Left ventricle myocardium inferior (tissue), 1 donor: ENCODE results near the gene PCBP1. TPM values are rescaled to one million over a fixed set of nuclear protein-coding genes. Genes with fewer than 3 reads are reported as not detected.

Experiments
- DNase-seq: peaks from one replicate; pipeline ENCODE4 v3.0.0-alpha.2; 2020
- H3K27ac ChIP-seq: fragments of 200-600 bp; replicated peaks from 2 replicates; pipeline ENCODE4 v1.8.0; 2021
- H3K27me3 ChIP-seq: fragments of 200-600 bp; 2 replicates; pipeline ENCODE4 v1.8.0; 2021; ENCODE audit warnings: low read depth
- H3K36me3 ChIP-seq: fragments of 200-600 bp; 2 replicates; pipeline ENCODE4 v1.8.0; 2021
- H3K4me1 ChIP-seq: fragments of 200-600 bp; 2 replicates; pipeline ENCODE4 v1.8.0; 2021
- H3K4me3 ChIP-seq: fragments of 200-600 bp; 2 replicates; pipeline ENCODE4 v1.8.0; 2021; ENCODE audit warnings: mild to moderate bottlenecking, moderate library complexity
- H3K9me3 ChIP-seq: fragments of 200-600 bp; replicated peaks from 2 replicates; pipeline ENCODE4 v1.8.0; 2021
- intact Hi-C: fragments of 100-400 bp; cut with micrococcal nuclease; formaldehyde crosslinking; loops from one replicate; pipeline ENCODE4 v1.11.0; 2022
- total RNA-seq: library from RNA; stranded (reverse); fragmentation: NEBNext Ultra II Directional; extraction: Animal tissue kit (Norgen Biotek cat#: 25700); gene quantifications from one replicate; pipeline ENCODE4 v1.2.1, GENCODE V29; 2021
- TF ChIP-seq, protein P1 (sequence below): fragments of 200-600 bp; IDR thresholded peaks from 2 replicates; pipeline ENCODE4 v1.8.0; 2021; ENCODE audit warnings: antibody characterized with exemption, mild to moderate bottlenecking, borderline replicate concordance
- donor health status: DM: no; HTN: yes; CAD: no; lungs with severe emphysema.

Gene PCBP1
- total RNA-seq, 1 donor from 2014 or later, result 205 TPM

GRCh38 chr2:70123051-70123828 lies 36.0 kb downstream of the PCBP1 start:
- TF ChIP-seq, protein P1, sequence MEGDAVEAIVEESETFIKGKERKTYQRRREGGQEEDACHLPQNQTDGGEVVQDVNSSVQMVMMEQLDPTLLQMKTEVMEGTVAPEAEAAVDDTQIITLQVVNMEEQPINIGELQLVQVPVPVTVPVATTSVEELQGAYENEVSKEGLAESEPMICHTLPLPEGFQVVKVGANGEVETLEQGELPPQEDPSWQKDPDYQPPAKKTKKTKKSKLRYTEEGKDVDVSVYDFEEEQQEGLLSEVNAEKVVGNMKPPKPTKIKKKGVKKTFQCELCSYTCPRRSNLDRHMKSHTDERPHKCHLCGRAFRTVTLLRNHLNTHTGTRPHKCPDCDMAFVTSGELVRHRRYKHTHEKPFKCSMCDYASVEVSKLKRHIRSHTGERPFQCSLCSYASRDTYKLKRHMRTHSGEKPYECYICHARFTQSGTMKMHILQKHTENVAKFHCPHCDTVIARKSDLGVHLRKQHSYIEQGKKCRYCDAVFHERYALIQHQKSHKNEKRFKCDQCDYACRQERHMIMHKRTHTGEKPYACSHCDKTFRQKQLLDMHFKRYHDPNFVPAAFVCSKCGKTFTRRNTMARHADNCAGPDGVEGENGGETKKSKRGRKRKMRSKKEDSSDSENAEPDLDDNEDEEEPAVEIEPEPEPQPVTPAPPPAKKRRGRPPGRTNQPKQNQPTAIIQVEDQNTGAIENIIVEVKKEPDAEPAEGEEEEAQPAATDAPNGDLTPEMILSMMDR, result no peak
- Histone ChIP-seq H3K27me3 (no peaks in the 10 kb centered on the region), H3K4me1 (peaks cover 52% of the 10 kb centered on the region), H3K27ac (peak overlapping the region; percentile 100), H3K9me3 (no peaks in the 10 kb centered on the region), H3K36me3 (no peaks in the 10 kb centered on the region), H3K4me3 (peak overlapping the region; percentile 71)
- intact Hi-C loops, result no loop called here
- DNase-seq, result peak; percentile 59

DNA sequence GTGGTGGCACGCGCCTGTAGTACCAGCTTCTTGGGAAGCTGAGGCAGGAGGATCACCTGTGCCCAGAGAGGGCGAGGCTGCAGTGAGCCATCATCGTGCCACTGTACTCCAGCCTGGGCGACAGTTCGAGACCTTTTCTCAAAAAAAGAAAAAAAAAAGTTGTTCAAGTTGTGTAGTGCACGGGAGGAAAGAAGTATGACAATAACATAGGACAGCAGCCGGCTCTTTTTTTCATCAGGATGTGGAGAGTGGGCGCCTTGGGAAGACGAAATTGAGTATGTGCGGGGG lies 36.5 kb downstream of the PCBP1 start:
- no peaks in the 10 kb centered on the region for H3K36me3 ChIP-seq
- peak overlapping the region; percentile 71 for H3K4me3 ChIP-seq
- TF ChIP-seq, protein P1, result no peak
- intact Hi-C loops, result no loop called here
- H3K27ac ChIP-seq, result peak overlapping the region; percentile 100
- H3K9me3 ChIP-seq, result no peaks in the 10 kb centered on the region
- DNase-seq, result no peak
- H3K4me1 ChIP-seq, result peaks cover 50% of the 10 kb centered on the region
- no peaks in the 10 kb centered on the region for H3K27me3 ChIP-seq

DNA sequence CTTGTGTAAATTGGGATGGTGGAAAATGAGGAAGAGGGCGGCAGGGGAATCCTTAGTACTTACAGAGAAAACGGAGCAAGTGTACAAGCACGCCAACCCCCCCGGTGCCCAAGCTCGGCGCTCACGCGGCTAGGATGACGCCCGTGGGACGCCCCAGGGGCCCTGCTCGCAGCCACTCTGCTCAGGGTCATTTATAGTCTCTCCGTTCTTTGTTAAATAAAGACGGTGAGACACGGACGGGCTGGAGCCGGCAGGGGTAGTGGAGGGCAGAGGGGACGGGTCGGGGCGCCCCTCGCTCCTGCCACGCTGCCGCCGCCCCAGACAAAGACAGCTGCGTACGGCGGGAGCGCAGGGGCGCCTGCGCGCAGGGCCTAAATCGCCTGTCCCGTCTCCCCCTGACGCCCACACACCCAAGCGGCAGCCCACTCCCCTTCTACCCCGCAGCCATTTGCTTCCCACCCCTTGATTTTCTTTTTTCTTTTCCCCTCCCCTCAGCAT lies 37.8 kb downstream of the PCBP1 start:
- Histone ChIP-seq H3K4me1 (peaks cover 45% of the 10 kb centered on the region), H3K9me3 (no peaks in the 10 kb centered on the region), H3K27ac (peak overlapping the region; percentile 100), H3K36me3 (no peaks in the 10 kb centered on the region), H3K27me3 (no peaks in the 10 kb centered on the region), H3K4me3 (peak overlapping the region; percentile 71)
- TF ChIP-seq, protein P1, result no peak
- intact Hi-C loops, result no loop called here
- DNase-seq, result peak; percentile 66

DNA sequence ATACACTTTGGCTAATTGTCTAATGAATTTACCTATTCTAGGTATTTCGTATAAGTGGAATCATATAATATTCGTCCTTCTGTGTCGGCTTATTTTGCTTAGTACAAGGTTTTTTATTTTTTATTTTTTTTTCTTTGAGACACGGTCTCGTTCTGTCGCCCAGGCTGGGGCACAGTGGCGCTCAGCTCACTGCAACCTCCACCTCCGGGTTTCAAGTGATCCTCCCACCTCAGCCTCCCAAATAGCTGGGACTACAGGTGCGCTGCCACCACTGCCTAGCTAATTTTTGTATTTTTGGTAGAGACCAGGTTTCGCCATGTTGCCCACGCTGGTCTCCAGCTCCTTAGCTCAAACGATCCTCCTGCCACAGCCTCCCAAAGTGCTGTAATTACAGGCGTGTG lies 38.2 kb downstream of the PCBP1 start:
- H3K27me3 ChIP-seq, result no peaks in the 10 kb centered on the region
- peaks cover 45% of the 10 kb centered on the region for H3K4me1 ChIP-seq
- H3K9me3 ChIP-seq, result no peaks in the 10 kb centered on the region
- no peak for DNase-seq
- peak overlapping the region; percentile 71 for H3K4me3 ChIP-seq
- H3K27ac ChIP-seq, result peak overlapping the region; percentile 100
- TF ChIP-seq, protein P1, result no peak
- no peaks in the 10 kb centered on the region for H3K36me3 ChIP-seq
- intact Hi-C loops, result no loop called here

DNA sequence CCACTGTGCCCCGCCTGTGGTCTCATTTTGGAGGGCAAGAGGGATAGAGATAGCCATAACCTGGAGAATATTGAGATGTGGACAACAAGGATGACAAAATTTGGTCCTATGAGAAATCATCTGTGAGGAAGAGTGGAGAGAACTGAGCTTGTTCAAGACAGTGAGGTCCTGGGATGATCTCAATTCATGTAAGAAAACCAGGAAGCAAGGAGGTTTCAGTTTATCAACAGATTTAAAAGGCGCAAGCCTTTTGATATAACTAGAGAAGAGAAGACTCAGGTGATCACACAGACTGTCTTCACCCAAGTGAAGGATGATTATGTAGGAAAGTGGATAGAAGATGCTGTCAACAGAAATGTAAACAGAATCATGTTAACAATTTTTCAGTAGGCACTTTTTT lies 39.1 kb downstream of the PCBP1 start:
- DNase-seq, result no peak
- intact Hi-C loops, result no loop called here
- TF ChIP-seq, protein P1, result no peak
- Histone ChIP-seq H3K27me3 (no peaks in the 10 kb centered on the region), H3K4me3 (no peak overlapping the region), H3K4me1 (peaks cover 53% of the 10 kb centered on the region), H3K27ac (no peak overlapping the region), H3K9me3 (no peaks in the 10 kb centered on the region), H3K36me3 (no peaks in the 10 kb centered on the region)
